Cardiac muscle cell (in vitro differentiated cells and primary cell): ENCODE measurements around the gene MYO5C. TPM values are rescaled to one million over a fixed set of nuclear protein-coding genes. Genes with fewer than 3 reads are reported as not detected.
A peak's percentile ranks its signal among the peaks of the same experiment; 100 is the strongest.

Source experiments
- DNase-seq, 2 donors: peaks; one replicate each; pipeline versions ENCODE4 v3.0.0 to v3.0.0-alpha.2; 2010 to 2017; ENCODE audit warnings: low read depth in 1 of 2, low spot score in 1 of 2
- H3K27ac ChIP-seq: fragments of 200-600 bp; sonication (generic); 2 replicates; pipeline ENCODE4 v1.5.1; 2016
- H3K27me3 ChIP-seq: fragments of 200-600 bp; sonication (generic); 2 replicates; pipeline ENCODE4 v1.6.0; 2016; ENCODE audit warnings: control low read depth
- H3K36me3 ChIP-seq: fragments of 200-600 bp; sonication (generic); 2 replicates; pipeline ENCODE4 v1.5.1; 2016; ENCODE audit warnings: control low read depth
- H3K4me1 ChIP-seq: fragments of 200-600 bp; sonication (generic); 2 replicates; pipeline ENCODE4 v1.8.1; 2017; ENCODE audit warnings: low read depth, mild to moderate bottlenecking, mixed run types
- H3K4me3 ChIP-seq: fragments of 200-600 bp; sonication (generic); 2 replicates; pipeline ENCODE4 v1.5.1; 2016; ENCODE audit warnings: mild to moderate bottlenecking
- H3K9me3 ChIP-seq: fragments of 200-600 bp; sonication (generic); 2 replicates; pipeline ENCODE4 v1.5.1; 2017; ENCODE audit warnings: low read depth, mild to moderate bottlenecking, control low read depth
- polyA plus RNA-seq: library from polyadenylated mRNA; unstranded; fragments of >200 nt; fragmentation: Nextera tagmentation; extraction: Ambion mirVana; gene quantifications from 2 replicates; pipeline ENCODE4 v1.2.1, GENCODE V29; 2016
- total RNA-seq: library from RNA; depleted of rRNA; stranded (reverse); fragments of >200 nt; gene quantifications from 2 replicates; pipeline ENCODE4 v1.2.3, GENCODE V29; 2016
- TF ChIP-seq, protein P1 (sequence below): IDR thresholded peaks from 2 replicates; pipeline ENCODE4 v1.5.1; 2012; ENCODE audit warnings: low read depth, mild to moderate bottlenecking, low read length

Gene MYO5C
- total and polyA plus RNA-seq, 2 experiments from 2014 or later: 2.9 to 8.5 TPM

DNA sequence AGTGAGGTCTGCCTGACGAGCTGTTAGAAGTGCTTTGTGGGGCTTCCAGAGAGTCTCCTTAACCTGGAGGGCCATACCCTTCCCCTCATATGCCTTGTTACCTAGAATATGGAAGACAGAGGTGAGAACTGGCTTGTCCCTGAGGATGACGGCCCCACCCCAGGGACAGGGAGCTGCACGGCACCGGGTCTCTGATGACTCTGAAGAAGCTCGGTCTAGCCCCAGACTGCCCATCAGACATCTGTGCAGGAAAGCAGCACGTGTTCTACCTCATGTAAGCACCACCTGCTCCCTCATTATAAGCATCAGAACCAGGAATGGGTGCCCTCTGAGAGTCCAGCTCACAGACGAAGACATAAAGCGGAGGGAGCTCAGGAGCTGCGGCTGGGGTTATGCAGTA is 18.0 kb downstream of the MYO5C start:
- no peak for DNase-seq
- H3K36me3 ChIP-seq: no peaks in the 10 kb centered on the region
- peaks cover 11% of the 10 kb centered on the region for H3K4me1 ChIP-seq
- H3K27ac ChIP-seq: no peak overlapping the region
- no peaks in the 10 kb centered on the region for H3K9me3 ChIP-seq
- TF ChIP-seq, protein P1, sequence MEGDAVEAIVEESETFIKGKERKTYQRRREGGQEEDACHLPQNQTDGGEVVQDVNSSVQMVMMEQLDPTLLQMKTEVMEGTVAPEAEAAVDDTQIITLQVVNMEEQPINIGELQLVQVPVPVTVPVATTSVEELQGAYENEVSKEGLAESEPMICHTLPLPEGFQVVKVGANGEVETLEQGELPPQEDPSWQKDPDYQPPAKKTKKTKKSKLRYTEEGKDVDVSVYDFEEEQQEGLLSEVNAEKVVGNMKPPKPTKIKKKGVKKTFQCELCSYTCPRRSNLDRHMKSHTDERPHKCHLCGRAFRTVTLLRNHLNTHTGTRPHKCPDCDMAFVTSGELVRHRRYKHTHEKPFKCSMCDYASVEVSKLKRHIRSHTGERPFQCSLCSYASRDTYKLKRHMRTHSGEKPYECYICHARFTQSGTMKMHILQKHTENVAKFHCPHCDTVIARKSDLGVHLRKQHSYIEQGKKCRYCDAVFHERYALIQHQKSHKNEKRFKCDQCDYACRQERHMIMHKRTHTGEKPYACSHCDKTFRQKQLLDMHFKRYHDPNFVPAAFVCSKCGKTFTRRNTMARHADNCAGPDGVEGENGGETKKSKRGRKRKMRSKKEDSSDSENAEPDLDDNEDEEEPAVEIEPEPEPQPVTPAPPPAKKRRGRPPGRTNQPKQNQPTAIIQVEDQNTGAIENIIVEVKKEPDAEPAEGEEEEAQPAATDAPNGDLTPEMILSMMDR: no peak
- H3K4me3 ChIP-seq: no peak overlapping the region
- H3K27me3 ChIP-seq: no peaks in the 10 kb centered on the region

DNA sequence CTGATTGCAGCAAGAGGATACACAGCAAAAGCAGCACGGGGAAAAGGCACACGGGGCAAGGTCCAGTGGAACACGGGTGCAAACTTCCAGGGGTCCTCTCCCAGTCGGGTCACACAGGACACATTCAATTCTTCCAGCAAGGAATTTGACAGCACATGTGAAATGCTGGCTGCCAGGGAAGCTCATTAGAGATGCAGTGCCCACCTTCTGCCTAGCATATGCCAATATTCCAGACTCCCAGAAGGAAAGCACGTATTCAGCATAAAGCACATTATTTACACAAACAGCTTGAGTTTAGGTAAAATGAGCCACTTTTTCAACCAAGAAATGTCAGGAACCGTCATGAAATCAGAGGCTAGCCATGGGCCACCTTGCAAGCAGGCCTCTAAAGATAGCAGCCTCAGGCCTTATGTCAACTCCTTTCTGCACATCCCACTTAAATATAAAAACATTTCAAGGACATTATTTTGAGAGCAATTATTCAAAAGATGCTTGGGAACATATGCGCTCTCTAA is 19.3 kb downstream of the MYO5C start:
- no peaks in the 10 kb centered on the region for H3K36me3 ChIP-seq
- DNase-seq: no peak
- TF ChIP-seq, protein P1: no peak

DNA sequence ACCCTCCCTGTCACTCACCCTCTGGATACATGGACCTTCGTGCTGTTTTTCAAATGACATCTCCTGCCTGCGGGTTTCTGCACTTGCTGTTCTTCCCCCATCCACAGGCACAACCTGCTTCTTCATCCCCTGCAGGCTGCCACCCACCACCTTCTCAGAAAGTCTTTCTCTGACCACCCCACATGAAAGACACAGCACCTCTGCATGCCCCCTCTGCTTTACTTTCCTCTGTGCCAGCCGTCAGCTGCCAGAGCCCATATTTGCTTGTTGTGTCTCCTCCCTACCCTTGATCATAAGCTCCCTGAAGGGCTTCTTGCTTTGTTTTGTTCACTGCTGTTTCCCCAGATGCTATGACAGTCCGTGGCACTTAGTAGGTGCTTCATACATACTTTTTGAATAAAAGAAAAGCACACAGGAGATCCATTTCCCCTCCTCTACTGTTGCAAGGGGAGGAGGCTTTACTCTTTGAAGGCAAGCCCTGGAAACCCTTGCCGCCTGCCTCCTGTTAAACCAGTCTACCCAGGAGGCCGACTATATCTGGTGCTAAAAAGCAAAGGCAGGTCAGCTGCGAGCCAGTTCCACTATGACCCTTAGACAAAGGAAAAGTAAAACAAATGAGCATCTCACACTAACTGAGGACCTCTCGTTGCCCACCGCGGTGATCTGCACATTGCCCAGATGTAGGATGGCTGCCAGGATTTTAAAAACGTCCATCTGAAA is 31.9 kb downstream of the MYO5C start:
- TF ChIP-seq, protein P1: no peak
- Histone ChIP-seq H3K4me3 (no peak overlapping the region), H3K36me3 (peaks cover 2% of the 10 kb centered on the region), H3K27ac (no peak overlapping the region), H3K27me3 (no peaks in the 10 kb centered on the region), H3K9me3 (no peaks in the 10 kb centered on the region), H3K4me1 (peaks cover 17% of the 10 kb centered on the region)
- no peak for DNase-seq

More for the DNA sequence above, 19.3 kb downstream of the MYO5C start:
- H3K9me3 ChIP-seq: no peaks in the 10 kb centered on the region
- H3K27ac ChIP-seq: no peak overlapping the region
- H3K27me3 ChIP-seq: no peaks in the 10 kb centered on the region
- no peak overlapping the region for H3K4me3 ChIP-seq
- peaks cover 7% of the 10 kb centered on the region for H3K4me1 ChIP-seq

DNA sequence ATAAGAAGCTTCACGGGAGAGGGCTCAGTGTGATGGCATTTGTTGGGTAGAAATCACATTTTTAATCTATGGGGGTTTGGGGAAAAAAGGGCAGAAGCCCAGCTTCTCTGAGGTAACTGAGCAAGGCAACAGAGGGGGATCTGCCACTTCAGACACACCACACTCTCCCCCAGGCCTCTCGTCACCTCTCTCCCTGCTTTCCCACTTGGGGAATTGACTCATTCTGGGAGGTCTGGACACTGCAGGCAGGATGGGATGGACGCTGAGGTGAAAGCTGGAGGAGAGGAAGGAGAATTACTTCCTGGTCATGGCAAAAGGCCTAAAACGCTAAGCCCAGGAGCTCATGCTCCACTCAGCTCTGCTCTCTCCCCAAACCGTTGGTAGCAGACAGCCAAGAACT is 33.2 kb downstream of the MYO5C start:
- Histone ChIP-seq H3K9me3 (no peaks in the 10 kb centered on the region), H3K4me1 (peaks cover 19% of the 10 kb centered on the region), H3K4me3 (no peak overlapping the region), H3K27me3 (no peaks in the 10 kb centered on the region), H3K36me3 (no peaks in the 10 kb centered on the region), H3K27ac (peak overlapping the region; percentile 93)
- TF ChIP-seq, protein P1: no peak
- DNase-seq: no peak

DNA sequence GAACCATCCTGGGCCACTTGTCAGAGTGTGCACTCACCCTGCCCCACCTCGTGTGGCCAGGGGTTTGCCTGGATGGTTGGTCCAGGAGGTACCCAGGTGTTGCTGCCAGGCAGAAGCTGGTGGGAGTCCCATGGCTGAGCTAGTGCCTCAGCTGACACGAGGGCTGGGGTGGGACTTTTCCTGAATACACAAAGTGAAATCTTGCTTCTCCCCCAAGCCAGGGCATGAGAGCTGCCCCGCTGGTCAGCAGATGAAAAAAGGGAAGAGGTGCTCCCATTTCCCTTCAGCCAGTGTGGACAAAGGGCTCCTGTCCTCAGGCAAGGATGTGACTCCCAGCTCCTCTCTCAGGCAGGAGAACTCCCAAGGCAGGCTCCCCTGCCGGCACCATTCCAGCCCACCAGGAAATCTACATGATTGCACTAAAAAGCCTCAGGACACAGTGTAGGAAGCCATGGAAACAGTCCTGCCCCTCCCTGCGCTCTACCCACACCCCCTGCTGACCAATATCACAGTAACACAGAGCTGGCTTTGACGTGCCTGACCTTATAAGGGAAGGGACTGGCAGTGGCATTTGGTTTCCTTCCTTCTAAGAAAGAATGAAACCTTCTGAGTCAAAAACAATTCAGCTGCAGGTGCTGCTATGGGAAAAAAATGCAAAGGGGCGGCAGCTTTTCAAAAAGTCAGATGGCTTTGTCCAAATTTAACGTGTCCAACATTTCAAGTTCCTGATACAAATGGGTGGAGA is 33.9 kb downstream of the MYO5C start:
- TF ChIP-seq, protein P1: no peak
- Histone ChIP-seq H3K27me3 (no peaks in the 10 kb centered on the region), H3K36me3 (no peaks in the 10 kb centered on the region), H3K27ac (peak overlapping the region; percentile 93), H3K9me3 (no peaks in the 10 kb centered on the region), H3K4me1 (peaks cover 24% of the 10 kb centered on the region), H3K4me3 (no peak overlapping the region)
- DNase-seq: peak; percentile 88 to 91
